GM21515 (cell line): Measurements from ENCODE around the gene TYW1.
A peak's percentile ranks its signal among the peaks of the same experiment; 100 is the strongest.
"Not testable (repeated sequence)": the region's sequence is repeated elsewhere in the genome, so short reads cannot be mapped to it uniquely, and the experiment has no call there.

ENCODE experiments used
- ATAC-seq: cut with Tn5 transposase; IDR thresholded peaks from one replicate; pipeline ENCODE4 v1.9.1; 2021; ENCODE audit not compliant: unreplicated experiment

TYW1 gene

GRCh38 chr7:66994691-66995049, 2.0 kb upstream of the TYW1 start:
- ATAC-seq, result peak; percentile 24

GRCh38 chr7:66995050-66995776, 1.4 kb upstream of the TYW1 start, which contains the start of gene SBDS:
Gene SBDS, minus strand, starts transcription at chr7:66995586. Its CDS starts 169 bp downstream, at chr7:66995417.
- peak; percentile 59 for ATAC-seq

DNA sequence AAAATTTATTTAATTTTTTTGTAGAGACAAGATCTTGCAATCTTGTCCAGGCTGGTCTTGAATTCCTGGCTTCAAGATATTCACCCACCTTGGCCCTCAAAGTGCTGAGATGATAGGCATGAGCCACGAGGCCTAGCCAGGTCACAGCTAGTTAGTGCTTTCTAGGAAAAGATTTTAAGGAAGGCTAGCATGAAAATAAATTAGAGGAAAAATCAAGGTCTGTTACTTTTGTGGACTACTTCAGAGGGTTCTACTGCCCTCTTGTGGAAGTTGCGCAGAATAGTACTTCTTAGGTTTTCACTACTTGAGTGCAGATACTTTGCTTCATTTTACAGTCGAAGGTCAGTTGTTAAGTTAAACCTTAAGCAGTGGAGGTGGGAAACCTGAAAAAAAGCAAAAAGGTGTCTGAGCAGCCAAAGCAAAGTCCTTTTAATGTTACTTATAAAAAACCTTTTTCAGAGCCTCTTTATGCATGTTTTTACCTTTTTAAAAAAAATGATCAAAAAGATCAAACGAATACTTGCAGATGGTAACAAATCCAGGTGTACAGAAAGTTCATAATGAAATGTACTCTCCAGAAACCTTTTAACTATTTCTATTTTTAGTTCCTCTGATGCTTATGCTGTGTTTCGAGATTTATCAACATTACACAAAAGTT, 4.1 kb downstream of the TYW1 start:
- not testable (repeated sequence) for ATAC-seq

- ATAC-seq, result not testable (repeated sequence)
These were observed 7.5 kb downstream of the TYW1 start for GRCh38 chr7:67004145-67004544.

DNA sequence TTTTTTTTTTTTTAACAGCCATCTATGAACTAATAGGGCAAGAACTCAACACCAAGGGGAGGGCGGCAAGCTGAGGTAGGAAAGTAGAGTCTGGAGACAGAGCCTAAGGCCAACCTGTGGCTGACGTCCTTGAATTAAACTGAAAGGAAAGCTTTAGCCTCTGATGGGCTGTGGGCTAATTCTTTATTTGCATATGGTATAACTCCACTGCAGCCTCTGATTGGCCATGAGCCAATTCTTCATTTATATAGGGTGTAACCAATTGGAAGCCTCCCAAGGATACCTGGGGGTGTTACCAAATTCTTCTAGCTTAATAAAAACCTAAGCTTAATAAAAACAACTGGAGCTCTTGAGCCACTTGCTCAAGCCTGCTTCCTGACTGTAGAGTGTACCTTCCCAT, 10.3 kb downstream of the TYW1 start:
- ATAC-seq, result no peak

GRCh38 chr7:67008260-67008659, 11.6 kb downstream of the TYW1 start:
- ATAC-seq, result no peak

GRCh38 chr7:67009677-67010076, 13.0 kb downstream of the TYW1 start:
- ATAC-seq, result not testable (repeated sequence)

GRCh38 chr7:67014076-67014622, 17.5 kb downstream of the TYW1 start:
- not testable (repeated sequence) for ATAC-seq

DNA sequence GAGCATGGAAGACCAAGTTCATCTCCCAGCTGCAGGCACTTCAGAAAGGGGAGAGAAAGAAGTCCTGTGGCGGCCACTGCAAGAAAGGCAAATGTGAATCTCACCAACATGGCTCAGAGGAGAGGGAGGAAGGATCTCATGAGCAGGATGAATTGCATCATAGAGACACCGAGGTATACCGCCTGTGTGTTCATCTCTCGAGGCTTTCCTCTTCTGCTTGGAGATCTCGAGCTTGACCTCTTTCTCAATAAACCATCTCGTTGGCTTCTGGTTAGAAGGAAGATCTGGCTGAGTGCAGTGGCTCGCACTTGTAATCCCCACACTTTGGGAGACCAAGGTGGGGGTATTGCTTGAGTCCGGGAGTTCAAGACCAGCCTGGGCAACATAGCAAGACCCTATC, 21.3 kb downstream of the TYW1 start:
- ATAC-seq, result not testable (repeated sequence)

DNA sequence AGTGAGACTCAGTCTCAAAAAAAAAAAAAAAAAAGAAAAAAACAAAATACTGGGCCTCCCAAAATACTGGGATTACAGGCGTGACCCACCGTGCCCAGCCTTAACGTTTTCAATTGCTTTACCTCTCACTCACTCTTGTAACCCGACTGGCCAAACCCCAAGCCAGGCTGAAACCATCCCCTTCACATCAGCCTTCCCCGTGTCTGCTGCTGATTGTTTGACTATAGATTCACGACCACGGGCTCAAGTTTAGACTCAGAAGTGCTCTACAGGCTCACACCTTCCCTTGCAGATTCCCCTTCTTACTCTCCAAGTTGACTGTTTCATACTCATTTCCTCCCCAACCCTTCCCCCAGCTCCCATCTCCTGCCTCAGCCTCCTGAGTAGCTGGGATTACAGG, 22.3 kb downstream of the TYW1 start:
- ATAC-seq, result no peak

DNA sequence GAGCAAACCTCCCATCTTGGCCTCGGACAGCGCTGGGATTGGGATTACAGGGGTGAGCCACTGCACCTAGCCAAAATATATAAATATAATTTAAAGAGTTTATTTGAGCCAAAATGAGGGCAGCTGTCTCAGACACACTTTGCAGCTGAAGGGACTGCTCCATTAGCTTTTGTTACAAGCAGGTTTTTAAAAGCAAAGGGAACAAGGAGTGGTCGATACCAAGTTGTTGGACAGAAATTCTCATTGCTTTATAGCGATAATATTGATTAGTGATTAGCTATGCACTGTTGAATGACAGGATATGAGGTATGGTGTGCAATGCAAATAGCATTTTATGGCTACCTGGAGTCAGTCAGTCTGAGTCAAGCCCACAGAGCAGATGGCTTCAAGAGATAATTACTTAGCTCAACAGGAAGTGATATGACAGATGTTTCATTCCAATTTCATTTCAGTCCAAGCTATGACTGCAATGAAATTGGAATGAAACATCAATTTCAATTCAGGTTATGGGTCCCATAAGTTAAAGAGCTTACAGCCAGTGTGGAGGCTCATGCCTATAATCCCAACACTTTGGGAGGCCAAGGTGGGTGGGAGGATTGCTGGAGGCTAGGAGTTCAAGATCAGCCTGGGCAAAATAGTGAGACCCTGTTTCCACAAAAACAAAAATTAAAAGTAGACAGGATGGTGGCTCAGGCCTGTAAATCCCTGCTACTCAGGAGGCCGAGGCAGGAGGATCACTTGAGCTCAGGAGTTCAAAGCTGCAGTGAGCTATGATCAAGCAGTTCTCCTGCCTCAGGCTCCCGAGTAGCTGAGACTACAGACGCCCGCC, 23.1 kb downstream of the TYW1 start:
- ATAC-seq, result no peak

- no peak for ATAC-seq
These were observed 24.6 kb downstream of the TYW1 start for GRCh38 chr7:67021260-67021659.

DNA sequence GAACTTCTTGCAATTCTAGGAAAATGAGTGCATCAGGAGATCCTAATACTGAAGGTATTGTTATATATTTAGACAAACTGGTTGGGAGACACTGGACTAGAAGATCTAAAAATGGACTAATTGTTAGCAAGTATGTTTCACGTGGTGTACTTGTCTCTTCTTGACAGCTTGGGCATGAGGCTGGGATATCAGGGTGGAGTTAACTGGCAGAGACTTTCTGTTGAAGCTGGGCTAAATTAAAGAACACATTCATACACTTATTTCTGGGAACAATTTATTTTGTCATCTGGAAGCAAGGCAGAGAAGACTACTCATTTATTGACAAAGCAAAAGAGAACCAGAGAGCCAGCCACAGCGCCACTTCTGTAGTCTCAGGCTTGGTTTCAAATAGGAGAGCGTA, 25.9 kb downstream of the TYW1 start:
- no peak for ATAC-seq

DNA sequence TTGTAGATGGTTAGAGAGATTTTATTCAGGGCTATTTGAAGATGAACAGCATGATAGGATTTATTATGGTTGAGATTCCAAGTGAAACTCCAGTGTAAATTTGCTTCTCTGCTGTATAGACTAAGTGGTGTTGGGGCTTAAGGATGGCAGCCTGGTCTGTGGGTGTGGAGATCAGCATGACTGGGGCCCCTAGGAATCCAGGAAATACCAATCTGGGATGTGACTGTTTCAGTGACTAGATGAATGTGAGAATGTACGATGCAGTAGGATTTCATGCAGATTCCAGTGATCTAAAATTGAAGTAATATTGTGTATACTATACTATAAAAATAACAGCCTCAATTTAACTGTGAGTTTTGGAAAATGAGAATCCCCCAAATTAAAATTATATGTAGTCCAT, 28.8 kb downstream of the TYW1 start:
- not testable (repeated sequence) for ATAC-seq

GRCh38 chr7:67031685-67032084, 35.1 kb downstream of the TYW1 start:
- ATAC-seq, result not testable (repeated sequence)

DNA sequence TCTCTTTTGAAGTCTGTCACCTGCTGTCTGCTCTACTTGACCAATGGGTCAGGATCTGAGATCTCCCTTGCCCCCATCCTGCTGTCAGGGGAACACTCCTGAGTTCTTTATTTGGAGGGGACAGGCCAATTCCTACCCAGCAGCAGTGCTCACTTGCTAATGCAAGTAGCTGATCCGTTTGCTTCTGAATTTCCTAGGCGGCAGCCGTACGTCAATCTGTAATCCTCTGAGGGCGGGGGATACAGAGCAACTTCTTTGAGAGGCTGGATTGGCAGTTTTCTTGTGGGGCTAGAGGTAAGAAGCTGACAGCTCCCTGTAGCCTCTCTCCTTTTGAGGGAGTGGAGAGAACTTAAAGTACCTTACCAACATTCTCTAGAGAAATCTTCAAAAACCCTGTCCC, 36.6 kb downstream of the TYW1 start:
- no peak for ATAC-seq

DNA sequence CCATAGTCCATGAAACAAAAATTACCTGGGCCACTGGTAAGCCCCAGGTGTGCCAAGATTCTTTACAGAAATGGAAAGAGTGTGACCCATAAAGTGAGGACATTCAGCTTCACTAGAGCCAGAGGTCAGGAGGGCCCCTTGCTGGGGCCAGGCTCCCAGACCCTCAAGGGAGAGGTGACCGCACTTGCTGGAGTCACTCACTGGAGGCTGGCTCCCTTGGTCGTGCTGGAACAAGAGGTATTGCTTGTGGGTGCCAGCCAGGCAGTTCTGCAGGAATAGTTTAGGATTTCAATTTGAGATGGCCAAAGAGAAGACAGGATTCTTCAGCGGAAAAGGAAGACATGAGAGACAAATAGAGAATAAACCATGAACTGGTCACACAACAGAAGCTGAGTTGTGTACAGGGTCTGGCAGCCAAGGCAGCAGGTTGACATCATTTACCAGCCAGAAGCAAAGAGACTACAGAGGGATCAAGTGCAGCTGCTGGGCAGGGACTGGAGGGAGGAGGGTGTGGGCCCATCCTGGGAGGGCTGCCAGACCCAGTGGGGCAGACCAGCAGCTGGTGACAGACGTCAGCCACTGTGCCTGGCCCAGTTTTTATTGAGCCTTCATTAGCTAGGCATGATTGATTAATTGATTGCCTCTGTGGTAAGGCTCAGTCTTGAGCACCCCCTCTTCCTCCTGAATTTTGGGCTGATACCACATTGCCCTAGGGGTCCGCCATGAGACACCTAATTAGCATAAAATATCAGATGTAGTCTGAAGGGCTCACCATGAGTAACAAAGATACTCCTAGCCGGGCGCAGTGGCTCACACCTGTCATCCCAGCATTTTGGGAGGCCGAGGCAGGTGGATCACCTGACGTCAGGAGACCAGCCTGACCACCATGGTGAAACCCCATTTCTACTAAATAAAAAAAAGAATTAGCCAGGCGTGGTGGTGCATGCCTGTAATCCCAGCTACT, 40.1 kb downstream of the TYW1 start:
- ATAC-seq, result not testable (repeated sequence)

DNA sequence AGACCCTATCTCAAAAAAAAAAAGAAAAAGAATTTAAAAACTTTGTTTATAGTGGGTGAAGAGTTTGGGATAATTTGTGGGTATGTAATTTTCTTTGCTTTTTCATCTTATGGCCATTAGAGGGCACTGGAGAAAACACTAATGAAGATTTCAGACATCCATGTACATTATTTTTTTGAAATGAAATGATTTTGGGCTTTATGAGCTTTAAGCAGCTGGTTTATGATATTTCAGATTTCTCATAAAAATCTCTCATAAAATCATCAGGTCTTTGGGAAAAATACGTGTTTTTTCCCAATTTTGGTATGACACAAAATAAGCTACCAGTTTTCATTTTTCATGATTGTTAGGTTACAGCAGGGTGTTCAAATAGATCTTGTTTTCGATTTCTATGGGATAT, 44.2 kb downstream of the TYW1 start:
- not testable (repeated sequence) for ATAC-seq

DNA sequence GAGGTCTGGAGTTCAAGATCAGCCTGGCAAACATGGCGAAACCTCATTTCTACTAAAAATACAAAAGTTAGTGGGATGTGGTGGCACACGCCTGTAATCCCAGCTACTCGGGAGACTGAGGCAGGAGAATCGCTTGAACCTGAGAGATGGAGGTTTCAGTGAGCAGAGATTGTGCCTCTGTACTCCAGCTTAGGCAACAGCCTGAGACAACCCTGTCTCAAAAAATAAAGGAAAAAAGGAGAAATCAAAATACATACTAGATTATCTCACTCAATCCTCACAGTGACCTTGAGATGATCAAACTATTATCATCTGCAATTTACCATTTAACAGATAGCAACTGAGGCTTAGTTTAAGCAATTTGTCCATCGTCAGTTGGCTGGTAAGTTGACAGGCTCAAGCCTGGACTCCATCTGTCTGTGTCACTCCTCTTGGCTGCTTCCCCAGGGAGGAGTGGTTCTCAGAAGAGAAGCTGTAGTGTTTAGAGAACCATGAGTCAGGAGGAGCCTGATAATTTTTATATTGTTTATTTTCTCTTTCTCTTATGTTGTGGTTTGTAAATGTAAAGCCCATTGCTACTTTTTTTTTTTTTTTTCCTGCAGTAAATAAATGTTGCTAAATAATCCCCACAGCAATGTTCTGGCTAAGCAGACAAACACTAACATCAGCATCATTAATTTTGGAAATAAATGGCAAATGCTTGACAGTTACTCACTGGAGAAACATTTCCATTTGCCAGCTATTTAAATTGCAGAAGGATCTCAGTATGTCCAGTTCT, 46.3 kb downstream of the TYW1 start:
- ATAC-seq, result not testable (repeated sequence)

- not testable (repeated sequence) for ATAC-seq
These were observed 46.9 kb downstream of the TYW1 start for GRCh38 chr7:67043559-67043930.
